ENCODE measurements around the gene ILF2.

DNA sequence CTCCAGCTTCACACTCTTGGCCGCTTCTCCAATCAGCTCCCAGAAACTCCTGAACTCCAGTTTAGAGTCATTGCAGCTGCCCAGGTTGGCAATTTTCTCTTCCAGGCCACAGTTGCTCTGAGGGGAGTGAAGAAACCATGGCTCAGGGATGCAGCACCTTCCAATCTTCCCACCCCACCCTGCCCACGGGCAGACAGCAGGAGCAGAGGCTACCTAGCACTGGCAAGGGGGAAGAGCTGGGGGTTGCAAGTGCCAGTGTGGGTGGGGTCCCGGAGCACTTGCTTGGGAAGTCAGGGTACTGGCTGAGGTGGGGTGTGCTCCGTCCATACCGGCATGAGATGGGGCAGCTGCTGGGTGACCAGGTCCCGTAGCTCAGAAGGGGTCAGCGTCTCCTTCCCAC lies 55.9 kb downstream of the ILF2 start:
- TF ChIP-seq, protein P1, sequence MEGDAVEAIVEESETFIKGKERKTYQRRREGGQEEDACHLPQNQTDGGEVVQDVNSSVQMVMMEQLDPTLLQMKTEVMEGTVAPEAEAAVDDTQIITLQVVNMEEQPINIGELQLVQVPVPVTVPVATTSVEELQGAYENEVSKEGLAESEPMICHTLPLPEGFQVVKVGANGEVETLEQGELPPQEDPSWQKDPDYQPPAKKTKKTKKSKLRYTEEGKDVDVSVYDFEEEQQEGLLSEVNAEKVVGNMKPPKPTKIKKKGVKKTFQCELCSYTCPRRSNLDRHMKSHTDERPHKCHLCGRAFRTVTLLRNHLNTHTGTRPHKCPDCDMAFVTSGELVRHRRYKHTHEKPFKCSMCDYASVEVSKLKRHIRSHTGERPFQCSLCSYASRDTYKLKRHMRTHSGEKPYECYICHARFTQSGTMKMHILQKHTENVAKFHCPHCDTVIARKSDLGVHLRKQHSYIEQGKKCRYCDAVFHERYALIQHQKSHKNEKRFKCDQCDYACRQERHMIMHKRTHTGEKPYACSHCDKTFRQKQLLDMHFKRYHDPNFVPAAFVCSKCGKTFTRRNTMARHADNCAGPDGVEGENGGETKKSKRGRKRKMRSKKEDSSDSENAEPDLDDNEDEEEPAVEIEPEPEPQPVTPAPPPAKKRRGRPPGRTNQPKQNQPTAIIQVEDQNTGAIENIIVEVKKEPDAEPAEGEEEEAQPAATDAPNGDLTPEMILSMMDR (IDR thresholded peaks at IDR 0.05 in 4 of 5, conservative IDR thresholded peaks at IDR 0.05 in 1 of 5): no peak
- TF ChIP-seq POLR2A (IDR thresholded peaks at IDR 0.05): no peak
